Renal cortical epithelial cell (primary cell): ENCODE data around the gene SKAP1. TPM values are rescaled to one million over a fixed set of nuclear protein-coding genes. Genes with fewer than 3 reads are reported as not detected.
"Not testable (repeated sequence)": the region's sequence is repeated elsewhere in the genome, so short reads cannot be mapped to it uniquely, and the experiment has no call there.

Experiments used
- DNase-seq: peaks from one replicate; pipeline ENCODE4 v3.0.0-alpha.2; 2011; ENCODE audit warnings: low read depth
- total RNA-seq: library from RNA; depleted of rRNA; stranded (reverse); fragments of >200 nt; gene quantifications from 2 replicates; pipeline ENCODE4 v1.2.3, GENCODE V29; 2014

SKAP1 gene
- total RNA-seq, 1 donor from 2014 or later, result 11.9 TPM

GRCh38 chr17:48328457-48328856 is 101.6 kb downstream of the SKAP1 start:
- no peak for DNase-seq

DNA sequence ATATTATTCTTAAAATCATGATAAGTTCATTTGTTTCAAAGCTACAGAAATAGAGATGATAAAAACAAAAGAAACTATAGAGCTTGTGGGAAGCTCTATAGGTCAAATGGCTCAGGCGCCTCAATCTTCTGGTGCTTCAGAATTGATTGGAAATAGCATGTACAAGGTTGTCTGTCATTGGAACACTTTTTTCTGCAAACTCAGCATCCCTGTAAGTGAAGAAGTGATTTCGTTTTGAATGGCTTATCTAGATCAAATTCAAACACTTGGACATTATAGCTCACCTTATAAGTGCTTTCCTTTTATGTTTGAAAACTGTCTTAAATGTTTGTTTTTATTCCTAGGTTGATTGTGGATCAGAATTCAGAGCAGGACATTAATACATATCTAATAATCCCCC is 103.7 kb downstream of the SKAP1 start:
- DNase-seq, result no peak

DNA sequence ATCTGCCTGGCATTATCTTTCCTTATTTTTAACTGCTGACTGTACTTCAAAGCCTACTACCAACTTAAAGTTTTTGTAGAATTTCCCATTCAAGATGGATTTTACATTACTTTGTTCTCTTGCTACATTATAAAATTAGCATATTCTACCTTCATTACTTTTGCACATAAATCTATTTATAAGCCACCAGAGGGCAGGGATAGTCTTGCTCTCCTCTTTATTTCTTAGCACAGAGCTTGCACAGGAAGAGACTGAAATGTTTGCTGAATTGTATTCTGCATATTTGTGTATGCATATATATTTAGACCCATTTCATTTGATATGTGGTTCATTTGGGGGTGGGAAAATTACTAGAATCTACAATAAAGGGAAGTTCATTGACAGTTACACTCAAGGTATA is 108.0 kb downstream of the SKAP1 start:
- no peak for DNase-seq

DNA sequence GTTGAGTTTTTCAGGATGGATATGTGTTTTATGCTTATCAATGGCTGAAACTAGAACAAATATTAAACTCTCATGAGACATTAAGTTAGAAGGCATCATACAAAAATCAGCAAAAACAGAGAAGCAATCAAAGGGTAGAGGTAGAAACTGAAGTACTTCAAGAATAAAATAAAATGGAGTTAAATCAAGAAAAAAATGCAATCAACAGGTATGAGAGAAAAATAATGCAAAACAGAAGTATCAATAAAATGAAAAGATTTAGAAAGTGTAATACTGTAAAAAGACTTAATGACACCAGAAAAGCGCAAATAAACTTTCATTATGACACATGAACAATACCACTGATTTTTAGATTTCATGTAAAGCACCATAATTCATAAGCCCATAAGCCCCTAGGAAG is 112.3 kb downstream of the SKAP1 start:
- DNase-seq, result no peak

DNA sequence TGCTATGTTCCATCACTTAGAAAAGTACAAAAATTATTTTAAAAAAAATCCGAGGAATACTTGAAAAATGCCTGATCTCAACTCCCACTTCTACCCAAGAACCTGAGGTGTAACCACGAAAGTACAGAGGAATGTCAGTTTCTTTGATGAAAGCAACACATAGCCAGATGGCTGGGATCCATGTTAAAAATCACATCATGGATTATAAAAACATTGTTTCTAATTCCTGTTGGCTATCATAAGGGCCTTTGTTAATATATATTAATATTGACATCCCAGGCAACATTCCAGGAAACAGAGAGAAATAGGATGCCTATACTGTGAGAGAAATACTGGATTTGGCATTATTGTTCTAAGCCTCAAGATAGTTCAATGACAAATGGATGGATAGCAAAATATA is 115.3 kb downstream of the SKAP1 start:
- DNase-seq, result no peak

DNA sequence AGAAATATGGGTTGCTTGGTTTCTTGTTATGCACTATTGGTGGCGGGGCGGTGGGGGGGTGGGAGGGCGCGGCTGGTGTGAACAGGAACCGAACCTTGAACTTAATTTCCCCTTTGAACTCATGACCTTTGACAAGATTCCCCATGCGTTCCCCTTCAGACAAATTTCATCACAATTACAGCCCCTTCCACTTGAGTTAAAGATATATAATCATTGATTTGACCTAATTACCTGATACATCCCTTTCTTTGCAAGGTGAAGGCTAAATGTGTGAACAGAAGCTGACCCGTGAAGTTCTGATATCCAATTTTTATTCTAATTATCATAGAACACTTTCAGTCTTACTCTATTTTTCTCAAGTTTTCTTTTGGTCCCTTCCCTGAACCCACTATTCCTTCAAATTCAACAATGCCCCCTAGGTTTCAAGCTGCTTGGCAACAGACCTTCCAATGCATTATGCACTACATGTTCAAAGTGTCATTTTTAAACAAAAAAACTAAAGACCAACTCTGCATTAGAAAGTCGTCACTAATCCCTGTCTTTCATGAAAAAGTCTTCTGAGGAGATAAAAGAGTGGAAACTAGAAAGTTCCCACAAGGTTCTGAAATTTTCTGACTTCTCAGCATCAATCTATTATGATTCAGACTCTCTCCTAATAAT is 116.8 kb downstream of the SKAP1 start:
- no peak for DNase-seq

DNA sequence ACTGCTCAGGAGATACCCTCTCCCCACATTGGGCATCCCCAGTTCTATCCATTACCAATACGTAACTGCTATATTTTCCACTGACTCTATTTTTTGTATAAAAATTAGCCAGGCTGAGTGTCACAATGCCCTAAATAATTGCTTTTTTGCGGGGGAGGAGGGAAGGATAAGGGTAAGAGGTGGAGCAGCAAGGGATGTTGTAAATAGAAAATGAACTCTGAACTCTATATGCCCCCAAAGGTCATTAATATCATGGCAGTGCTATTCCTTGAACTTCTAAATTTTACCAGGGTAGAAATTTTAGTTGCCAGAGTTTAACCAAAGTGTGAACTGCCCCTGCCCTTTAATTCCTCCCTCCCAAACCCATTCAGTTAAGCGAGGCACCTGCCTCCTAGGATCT is 118.7 kb downstream of the SKAP1 start:
- DNase-seq, result no peak

DNA sequence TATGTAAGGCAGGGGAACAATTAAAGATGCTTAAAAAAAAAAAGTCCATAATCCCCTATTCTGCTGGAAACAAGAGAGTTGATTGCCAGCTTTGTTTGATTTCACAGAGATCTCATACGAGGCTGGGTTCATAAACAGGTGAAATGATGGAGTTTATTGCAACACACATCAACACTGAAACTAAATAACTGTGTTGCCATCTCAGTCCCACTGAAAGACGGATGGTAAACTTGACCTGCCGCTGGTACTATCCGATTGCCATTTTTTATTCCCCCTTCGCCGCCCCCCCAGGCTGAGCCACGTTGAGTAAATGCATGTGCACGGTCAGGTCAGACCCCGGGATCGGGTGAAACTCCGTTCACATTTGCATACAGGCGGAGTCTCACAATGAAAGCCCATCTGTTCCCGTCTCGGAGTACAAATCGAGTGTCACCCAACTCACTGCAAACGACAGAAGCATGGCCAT is 119.2 kb downstream of the SKAP1 start:
- DNase-seq, result peak; percentile 40

GRCh38 chr17:48308581-48308980 is 121.4 kb downstream of the SKAP1 start:
- DNase-seq, result no peak

GRCh38 chr17:48307814-48308411 is 122.1 kb downstream of the SKAP1 start:
- peak; percentile 68 for DNase-seq

DNA sequence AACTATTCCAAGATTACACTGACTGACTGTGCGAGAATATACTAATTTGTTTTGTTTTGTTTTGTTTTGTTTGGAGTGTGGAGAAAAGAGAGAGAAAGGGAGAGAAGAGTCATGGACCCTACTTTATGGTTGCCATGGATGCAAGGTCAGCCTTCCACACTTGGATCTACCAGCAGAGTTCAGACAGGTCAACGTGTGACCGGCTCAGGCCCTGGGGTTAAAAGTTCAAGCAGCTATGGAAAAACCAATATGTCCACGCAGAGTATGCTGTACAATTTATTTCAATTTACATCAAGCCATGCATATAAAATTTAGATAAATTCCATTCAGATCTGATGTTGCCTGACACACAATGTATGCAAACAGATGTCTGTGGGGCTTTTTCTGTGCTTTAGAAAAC is 122.8 kb downstream of the SKAP1 start:
- no peak for DNase-seq

- no peak for DNase-seq
These were observed 129.0 kb downstream of the SKAP1 start for GRCh38 chr17:48301002-48301401.

DNA sequence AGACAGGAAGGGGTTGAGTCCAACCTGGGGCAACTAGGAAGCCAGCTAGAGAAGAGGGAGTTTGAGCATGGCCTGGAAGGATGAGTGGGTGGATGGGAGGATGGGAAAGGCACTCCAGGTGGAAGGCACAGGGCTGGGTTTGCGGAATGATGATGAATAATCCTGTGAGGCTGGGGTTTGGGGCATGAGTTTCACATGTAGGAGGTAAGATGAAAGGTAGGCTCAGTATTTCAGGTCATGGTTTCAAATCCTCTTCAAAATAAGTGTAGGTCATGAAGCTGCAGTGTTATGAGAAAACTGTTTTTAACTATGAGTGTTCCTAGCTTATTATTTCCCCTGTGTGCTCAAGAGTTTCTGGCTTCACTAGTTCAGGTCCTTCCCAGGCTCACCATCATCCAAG is 130.3 kb downstream of the SKAP1 start:
- DNase-seq, result no peak

GRCh38 chr17:48297825-48298224 is 132.2 kb downstream of the SKAP1 start:
- DNase-seq, result no peak

DNA sequence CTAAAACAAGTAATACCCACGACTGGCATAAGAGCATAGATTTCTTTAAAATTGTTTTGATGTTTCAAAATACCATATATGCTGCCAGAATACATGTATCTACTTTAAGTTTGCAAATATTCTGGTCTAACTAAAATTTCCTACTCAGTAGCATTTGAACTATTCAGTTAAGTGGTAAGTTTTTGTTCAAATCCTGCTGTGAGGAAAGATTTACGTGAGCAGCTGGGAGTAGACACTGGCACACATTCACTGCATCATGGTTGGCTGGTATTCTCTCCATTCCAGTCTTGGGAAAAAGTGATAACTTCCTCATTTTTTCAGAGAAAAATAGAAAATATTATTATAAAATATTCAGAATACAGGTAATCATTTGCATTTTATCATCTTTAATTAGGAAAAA is 133.6 kb downstream of the SKAP1 start:
- DNase-seq, result no peak

DNA sequence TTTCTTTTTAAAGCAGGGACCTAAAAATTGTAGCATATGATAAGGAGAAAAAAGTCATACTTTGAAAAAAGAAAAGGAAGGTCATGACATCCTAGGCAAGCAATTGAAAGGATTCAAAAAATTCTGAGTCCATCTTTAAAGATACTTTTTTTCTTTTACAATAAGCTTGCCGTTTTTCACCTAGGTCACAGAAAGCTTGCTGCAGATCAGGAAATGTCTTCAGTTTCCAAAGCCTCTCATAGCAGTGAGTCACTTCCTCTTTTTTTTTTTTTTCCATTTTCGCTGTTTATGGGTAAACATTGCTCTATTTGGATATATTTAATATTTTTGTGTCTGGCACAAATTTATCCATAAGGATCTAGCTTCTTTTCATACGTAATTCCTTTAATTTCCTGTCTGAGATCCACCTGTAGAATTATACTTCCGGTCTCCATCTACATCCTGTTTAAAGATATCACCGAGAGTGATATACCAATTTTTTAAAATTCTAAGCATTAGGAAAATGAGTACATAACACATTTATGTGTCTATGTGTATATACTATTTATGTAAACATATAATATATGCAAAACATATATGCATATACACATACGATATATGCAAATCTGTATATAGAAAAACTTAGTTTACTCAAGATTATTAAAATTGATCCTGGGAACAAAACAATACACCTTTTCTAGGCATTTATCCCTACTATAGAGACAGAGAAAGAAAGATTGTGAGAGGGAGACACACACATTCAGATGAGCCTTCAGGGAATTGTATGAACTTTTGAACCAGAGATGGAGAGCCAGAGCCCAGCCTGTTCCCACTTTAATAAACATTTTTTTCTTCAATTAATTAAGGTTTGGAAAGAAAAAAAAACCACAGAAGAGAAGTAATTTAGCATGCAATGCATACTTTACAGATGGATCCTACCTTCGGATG is 134.4 kb downstream of the SKAP1 start:
- DNase-seq, result peak; percentile 26

GRCh38 chr17:48294806-48295361 is 135.1 kb downstream of the SKAP1 start:
- no peak for DNase-seq

DNA sequence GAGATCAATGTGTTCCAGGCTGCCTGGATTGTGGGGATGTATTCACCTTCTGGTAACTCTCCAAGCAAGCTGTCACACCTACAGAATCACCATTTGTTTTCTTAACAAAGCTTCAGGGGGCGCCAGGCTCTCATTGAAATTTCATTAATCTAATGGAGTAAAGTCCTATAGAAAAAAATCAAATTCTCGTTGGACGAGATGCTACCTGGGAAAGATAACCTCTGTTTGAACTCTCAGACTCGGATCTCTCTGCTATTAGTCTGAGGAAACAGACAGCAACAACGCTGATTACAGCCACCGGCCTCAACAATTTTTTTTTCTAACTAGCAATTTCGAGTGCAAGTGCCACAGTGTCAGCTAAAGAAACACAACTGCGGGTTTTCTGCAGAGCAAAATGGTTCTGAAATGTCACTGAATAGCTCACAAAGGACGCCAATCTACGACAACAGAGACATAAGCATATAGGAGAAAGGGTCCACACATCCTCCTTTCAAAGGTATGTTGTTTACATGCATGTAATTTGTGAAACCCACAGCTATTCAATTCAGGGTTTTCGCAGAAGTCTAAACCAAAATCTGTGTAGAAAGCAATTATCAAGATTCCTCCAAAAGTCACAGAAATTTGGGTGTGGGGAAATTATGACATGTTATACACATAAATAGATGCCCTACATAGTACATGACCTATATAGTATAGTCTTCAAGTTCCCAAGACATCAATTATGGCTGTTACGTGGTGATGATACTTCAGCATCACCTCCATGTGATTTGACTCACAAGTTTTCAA is 135.8 kb downstream of the SKAP1 start:
- no peak for DNase-seq

GRCh38 chr17:48293319-48294019 is 136.5 kb downstream of the SKAP1 start:
- no peak for DNase-seq

DNA sequence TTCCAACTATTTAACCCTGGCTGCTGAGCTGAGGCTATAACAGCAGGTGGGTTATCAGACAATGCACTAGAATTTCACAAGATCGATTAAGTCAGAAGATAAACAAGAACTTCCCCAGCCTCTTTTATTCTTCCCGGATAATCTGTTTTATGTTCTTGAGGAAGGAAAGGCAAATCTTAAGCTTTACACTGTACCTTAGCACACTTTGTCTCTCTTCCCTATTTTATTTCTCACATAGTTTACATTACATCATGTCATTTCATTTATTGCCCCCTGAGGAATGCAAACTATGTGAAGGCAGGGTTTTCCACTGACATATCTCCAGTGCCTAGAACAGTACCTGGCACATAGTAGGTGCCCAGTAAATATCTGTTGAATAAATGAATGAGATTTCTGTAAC is 139.6 kb downstream of the SKAP1 start:
- DNase-seq, result no peak

DNA sequence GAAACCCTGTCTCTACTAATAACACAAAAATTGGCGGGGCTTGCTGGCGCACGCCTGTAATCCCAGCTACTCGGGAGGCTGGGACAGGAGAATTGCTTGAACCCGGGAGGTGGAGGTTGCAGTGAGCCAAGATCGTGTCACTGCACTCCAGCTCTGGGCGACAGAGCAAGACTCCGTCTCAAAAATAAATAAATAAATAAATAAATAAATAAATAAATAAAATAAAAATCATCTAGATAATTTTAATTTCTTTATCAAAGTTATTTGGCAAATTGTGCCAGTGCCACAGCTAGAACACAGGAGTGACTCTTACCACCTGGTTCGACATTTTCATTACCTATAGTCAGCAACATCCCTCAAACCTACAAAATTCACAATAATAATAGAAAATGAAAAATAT is 143.1 kb downstream of the SKAP1 start:
- DNase-seq, result not testable (repeated sequence)
